Measurements from ENCODE around the gene RNF115.

DNA sequence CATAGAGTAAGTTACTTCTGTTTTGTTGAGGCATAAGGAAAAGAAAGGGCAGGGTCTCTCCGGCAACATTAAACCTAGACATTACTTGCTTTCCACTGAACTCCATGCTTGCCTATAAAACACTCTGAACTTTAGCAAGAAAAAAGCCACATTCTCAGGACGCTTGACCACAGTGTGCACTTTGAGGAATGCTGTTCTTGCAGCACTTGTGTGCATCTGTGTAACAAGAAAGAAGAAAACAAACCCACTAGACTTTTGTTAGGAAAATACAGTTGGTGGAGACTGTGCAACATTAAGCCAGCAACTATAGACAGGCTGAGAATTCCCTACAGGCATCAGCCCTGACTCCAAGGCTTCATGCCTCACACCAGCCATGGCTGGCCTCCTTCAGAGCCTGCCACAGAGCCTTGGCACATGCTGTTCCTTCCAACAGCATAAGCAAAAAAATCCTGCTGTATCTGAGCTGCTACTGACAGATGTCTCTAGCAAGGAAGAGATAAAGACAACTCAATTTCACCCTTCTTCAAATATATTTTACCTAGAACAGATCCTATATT, 122.5 kb downstream of the RNF115 start:
- TF ChIP-seq, protein P1, sequence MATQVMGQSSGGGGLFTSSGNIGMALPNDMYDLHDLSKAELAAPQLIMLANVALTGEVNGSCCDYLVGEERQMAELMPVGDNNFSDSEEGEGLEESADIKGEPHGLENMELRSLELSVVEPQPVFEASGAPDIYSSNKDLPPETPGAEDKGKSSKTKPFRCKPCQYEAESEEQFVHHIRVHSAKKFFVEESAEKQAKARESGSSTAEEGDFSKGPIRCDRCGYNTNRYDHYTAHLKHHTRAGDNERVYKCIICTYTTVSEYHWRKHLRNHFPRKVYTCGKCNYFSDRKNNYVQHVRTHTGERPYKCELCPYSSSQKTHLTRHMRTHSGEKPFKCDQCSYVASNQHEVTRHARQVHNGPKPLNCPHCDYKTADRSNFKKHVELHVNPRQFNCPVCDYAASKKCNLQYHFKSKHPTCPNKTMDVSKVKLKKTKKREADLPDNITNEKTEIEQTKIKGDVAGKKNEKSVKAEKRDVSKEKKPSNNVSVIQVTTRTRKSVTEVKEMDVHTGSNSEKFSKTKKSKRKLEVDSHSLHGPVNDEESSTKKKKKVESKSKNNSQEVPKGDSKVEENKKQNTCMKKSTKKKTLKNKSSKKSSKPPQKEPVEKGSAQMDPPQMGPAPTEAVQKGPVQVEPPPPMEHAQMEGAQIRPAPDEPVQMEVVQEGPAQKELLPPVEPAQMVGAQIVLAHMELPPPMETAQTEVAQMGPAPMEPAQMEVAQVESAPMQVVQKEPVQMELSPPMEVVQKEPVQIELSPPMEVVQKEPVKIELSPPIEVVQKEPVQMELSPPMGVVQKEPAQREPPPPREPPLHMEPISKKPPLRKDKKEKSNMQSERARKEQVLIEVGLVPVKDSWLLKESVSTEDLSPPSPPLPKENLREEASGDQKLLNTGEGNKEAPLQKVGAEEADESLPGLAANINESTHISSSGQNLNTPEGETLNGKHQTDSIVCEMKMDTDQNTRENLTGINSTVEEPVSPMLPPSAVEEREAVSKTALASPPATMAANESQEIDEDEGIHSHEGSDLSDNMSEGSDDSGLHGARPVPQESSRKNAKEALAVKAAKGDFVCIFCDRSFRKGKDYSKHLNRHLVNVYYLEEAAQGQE (IDR thresholded peaks at IDR 0.05; ENCODE audit: low read depth), result no peak
- no peak for TF ChIP-seq SP1 (IDR thresholded peaks at IDR 0.05; ENCODE audit: low read depth)
- TF ChIP-seq, protein P2, sequence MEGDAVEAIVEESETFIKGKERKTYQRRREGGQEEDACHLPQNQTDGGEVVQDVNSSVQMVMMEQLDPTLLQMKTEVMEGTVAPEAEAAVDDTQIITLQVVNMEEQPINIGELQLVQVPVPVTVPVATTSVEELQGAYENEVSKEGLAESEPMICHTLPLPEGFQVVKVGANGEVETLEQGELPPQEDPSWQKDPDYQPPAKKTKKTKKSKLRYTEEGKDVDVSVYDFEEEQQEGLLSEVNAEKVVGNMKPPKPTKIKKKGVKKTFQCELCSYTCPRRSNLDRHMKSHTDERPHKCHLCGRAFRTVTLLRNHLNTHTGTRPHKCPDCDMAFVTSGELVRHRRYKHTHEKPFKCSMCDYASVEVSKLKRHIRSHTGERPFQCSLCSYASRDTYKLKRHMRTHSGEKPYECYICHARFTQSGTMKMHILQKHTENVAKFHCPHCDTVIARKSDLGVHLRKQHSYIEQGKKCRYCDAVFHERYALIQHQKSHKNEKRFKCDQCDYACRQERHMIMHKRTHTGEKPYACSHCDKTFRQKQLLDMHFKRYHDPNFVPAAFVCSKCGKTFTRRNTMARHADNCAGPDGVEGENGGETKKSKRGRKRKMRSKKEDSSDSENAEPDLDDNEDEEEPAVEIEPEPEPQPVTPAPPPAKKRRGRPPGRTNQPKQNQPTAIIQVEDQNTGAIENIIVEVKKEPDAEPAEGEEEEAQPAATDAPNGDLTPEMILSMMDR (IDR thresholded peaks at IDR 0.05 in 2 of 3, conservative IDR thresholded peaks at IDR 0.05 in 1 of 3; ENCODE audit: borderline replicate concordance in 1 of 3, insufficient read depth in 1 of 3, low read depth in 2 of 3, low read length in 2 of 3), result no peak
- TF ChIP-seq POLR2AphosphoS5 (IDR thresholded peaks at IDR 0.05; ENCODE audit: low read depth, low read length), result no peak
- TF ChIP-seq POLR2A (IDR thresholded peaks at IDR 0.05; ENCODE audit: borderline replicate concordance, extremely low read depth, insufficient read depth, insufficient read length), result no peak
- TF ChIP-seq EZH2 (IDR thresholded peaks at IDR 0.05), result no peak
- TF ChIP-seq SIN3A (IDR thresholded peaks at IDR 0.05; ENCODE audit: low read depth), result no peak
- no peak for TF ChIP-seq CEBPB (IDR thresholded peaks at IDR 0.05; ENCODE audit: low read depth)
- TF ChIP-seq JUND (IDR thresholded peaks at IDR 0.05), result no peak
- TF ChIP-seq TCF7L2 (IDR thresholded peaks at IDR 0.05; ENCODE audit: borderline replicate concordance, extremely low read depth, insufficient read depth, insufficient read length), result no peak
- no peak for TF ChIP-seq ZFX (IDR thresholded peaks at IDR 0.05)
- TF ChIP-seq, protein P3, sequence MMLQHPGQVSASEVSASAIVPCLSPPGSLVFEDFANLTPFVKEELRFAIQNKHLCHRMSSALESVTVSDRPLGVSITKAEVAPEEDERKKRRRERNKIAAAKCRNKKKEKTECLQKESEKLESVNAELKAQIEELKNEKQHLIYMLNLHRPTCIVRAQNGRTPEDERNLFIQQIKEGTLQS (IDR thresholded peaks at IDR 0.05), result no peak

Measured in HCT116 (cell line).